Erythroblast (primary cell): ENCODE data around the gene CCR3.

Experiments
- GATA1 ChIP-seq: IDR thresholded peaks from 2 replicates; pipeline ENCODE4 v1.6.1; 2011; ENCODE audit warnings: low read depth, mild to moderate bottlenecking, control low read depth, low read length, moderate library complexity
- POLR2A ChIP-seq: IDR thresholded peaks from 2 replicates; pipeline ENCODE4 v1.6.1; 2011; ENCODE audit warnings: mild to moderate bottlenecking, low read length

GRCh38 chr3:46245146-46245545 lies 2.9 kb downstream of the CCR3 start:
- TF ChIP-seq POLR2A (no peak), GATA1 (no peak)
